GM18873 (cell line): Measurements from ENCODE around the gene TNFRSF21.
A peak's percentile ranks its signal among the peaks of the same experiment; 100 is the strongest.
"Not testable (repeated sequence)": the region's sequence is repeated elsewhere in the genome, so short reads cannot be mapped to it uniquely, and the experiment has no call there.

Experiments used
- ATAC-seq: cut with Tn5 transposase; IDR thresholded peaks from one replicate; pipeline ENCODE4 v1.9.1; 2021; ENCODE audit warnings: mild to moderate bottlenecking, moderate library complexity, moderate number of reproducible peaks; ENCODE audit not compliant: unreplicated experiment, low FRiP score

Gene TNFRSF21

DNA sequence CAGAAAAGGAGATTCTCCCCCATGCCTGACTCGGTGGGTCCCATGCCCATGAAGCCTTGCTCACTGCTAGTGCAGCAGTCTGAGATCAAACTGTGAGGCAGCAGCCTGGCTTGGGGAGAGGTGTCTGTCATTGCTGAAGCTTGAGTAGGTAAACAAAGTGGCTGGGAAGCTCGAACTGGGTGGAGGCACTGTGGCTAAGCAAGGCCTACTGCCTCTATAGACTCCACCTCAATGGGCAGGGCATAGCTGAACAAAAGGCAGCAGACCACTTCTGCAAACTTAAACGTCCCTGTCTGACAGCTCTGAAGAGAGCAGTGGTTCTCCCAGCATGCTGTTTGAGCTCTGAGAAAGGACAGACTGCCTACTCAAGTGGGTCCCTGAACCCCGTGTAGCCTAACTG lies 18.4 kb upstream of the TNFRSF21 start:
- ATAC-seq, result not testable (repeated sequence)

DNA sequence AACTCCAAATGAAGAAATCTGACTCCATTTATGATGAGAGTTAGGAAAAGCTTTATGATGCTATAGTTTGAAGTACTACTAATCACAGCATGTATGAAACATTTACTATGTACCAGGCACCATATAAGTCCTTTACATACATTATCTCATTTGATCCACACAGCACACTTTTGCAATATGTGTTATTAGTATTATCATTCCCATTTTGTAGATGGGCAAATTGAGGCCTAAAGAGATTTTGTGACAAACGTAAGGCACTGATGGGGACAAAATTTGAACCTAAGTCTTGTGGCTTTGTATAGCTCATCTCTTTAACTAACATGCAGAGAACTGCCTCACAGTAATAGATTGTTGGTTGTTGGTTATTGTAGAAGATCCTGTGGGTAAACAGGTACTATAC lies 14.2 kb upstream of the TNFRSF21 start:
- ATAC-seq, result no peak

DNA sequence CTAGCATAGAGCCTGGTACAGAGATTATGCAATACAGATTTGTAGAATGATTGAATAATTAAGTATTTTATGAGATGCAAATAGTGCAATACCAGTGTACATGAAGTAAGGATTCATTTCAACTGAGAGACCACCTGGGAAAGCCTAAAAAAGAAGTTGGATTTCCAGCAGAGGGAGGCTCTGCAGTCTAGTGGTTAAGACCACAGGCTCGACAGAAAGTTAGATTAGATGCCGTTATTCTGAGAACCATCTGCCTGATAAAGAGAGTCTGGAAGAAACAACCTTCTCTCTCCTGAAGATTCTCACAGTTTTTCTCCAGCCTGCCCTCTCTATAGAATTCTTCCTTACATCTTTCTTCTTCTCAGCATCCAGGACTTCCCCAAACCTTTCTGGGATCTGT lies 13.6 kb upstream of the TNFRSF21 start:
- ATAC-seq, result no peak

DNA sequence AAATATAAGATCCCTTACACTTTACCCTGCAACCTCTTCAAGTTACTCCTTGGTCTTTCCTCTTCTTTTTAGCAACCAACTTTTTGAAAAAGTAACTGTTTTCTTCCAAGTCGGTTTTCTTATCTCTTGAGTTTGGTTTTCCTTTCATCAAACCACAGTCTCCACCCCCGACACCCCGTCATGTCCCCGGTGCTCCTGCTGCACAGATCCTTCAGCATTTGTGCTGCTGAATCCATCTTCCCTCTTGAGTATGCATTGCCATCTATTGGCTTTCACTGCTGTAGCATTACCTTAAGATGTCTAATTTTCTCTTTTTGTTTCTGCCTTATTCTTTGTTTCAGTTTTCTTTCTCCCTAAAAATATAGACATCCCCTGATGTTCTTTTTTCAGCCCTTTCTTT lies 11.9 kb upstream of the TNFRSF21 start:
- ATAC-seq, result no peak

- no peak for ATAC-seq
Observed at GRCh38 chr6:47319867-47320266, 10.2 kb upstream of the TNFRSF21 start.

- no peak for ATAC-seq
Observed at GRCh38 chr6:47319382-47319781, 9.7 kb upstream of the TNFRSF21 start.

DNA sequence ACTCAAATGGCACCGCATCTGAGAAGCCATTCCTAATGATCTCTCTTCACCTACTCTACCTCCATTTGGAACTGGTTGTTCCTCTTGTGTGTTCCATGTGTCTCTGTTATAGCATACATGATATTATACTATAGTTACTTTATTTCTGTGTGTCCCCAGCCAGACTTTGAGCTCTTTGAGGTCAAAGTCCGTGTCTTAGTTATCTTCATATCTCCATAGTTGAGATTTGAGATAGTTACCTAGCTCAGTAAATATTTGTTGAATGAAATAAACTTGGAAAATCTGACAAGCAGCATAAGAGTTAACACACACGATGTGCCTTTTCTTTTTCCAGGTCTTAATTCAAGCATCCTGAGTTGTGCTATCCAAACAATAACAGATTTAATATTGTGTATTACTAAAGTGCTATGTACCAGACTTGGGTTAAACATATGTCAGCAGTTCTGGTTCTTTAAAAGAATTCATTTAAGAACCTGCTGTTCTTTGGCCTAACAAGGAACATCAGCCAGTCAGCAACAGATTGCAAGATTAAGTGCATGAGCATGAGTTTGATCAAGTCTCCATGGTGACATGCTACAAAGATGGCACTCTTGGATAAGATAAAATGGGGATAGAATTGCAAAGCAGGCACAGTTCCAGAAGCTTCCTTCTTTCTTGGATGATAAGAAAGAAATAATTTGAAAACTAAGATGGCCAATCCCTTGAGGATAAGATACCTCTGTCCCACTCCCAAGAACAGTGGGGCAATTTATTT lies 8.7 kb upstream of the TNFRSF21 start:
- no peak for ATAC-seq

- ATAC-seq, result not testable (repeated sequence)
Observed at GRCh38 chr6:47315181-47315580, 5.5 kb upstream of the TNFRSF21 start.

DNA sequence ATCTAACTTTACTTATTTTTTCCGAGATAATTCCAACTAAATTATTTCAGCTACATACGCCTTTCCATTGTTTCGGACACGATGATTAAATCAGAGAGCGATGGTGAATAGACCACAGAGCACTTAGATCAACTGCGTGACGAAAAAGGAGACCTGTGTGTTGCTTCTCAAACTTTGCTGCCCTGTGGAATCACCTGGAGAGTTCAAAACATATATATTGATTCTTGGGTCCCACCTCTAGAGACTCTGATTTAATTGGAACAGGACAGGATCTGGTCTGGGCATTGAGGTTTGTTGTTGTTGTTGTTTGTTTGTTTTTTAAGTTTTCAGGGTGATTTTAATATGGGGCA lies 401 bp upstream of the TNFRSF21 start:
- ATAC-seq, result peak; percentile 15

DNA sequence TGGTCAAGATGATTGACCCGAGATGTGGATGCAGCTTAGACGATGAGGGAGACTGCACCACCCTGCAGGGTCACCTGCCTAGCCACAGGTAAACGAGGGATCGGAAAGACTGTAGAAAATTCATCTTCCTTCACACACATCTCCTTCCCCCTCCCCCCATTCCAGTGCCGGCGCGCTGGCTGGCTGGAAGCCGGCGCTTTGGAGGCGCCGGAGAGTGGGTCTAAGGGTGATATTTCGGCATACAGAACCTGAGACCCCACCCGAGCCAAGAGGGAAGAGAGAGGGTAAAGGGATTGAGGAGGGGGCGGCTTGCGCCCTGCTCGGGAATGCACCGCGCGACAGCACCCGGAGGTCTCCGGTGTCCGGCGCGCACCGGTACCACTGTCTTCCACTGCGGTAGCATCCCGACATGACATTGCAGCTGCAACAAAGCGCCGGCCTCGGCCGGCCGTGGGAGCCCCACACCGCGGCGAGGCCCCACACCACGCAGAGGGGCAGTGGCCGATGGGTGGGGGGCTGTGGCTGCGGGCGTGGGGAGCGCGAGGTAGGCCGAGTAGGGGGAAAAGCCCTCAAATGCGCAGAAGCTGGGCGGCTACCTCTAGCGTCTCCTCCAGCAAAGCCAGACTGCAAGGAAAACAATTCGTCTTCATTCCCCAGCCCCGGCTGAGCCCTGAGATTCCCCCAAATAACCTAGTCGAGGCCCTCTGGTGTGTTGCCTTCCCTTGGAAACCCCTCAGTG lies 984 bp downstream of the TNFRSF21 start:
- ATAC-seq, result no peak

- ATAC-seq, result no peak
Observed at GRCh38 chr6:47308198-47308517, 1.5 kb downstream of the TNFRSF21 start.

DNA sequence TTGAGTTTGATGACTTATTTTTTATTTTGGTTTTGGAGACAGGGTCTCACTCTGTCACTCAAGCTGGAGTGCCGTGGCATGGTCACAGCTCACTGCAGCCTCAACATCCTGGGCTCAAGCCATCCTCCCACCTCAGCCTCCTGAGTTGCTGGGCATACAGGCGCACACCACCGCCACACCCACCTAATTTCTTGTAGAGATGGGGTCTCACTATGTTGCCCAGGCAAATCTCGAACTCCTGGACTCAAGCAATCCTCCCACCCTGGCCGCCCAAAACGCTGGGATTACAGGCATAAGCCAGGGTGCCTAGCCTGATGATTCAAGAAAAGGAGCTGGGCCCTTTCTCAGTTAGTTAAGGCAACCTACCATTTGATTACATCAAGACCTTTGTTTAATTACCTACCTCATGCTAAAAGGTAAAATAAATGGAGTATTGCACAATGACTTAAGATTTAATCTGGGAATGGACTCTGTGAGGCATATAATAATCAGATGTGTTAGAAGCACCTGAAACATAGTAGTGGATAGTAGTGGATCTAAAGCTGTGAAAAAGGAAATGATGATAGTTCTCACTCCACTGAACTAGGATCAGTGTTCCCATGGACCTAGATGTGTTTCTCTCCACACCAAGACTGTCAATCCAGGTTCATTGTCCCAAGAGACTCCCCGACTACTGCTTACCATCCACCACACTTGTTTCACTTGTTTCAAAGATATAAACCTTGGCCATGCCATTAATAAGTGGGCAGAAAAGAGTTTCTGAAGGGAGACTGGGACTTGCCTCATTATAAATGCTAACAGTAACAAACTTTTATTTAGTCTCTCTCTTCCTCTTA lies 2.1 kb downstream of the TNFRSF21 start:
- ATAC-seq, result no peak

DNA sequence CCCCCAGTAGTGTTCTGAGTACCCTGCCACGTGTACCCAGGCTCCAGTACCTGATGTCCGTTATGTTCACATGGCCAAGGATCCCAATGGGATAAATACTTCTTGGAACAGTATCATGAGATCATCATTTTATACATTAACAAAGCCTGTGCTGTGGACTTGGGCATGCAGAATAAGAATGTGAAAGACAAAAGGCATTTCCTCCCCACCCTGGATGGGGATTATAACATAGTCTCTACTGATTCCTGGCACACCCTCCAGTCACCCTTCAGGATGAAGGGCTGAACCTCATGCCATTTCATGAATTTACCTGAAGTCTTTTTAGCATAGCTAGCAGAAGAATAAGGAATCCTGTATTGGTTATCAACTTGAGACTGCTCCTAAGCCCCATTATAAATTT lies 2.8 kb downstream of the TNFRSF21 start:
- no peak for ATAC-seq

GRCh38 chr6:47303861-47304260 lies 5.8 kb downstream of the TNFRSF21 start:
- ATAC-seq, result no peak

- ATAC-seq, result no peak
Observed at GRCh38 chr6:47303342-47303741, 6.4 kb downstream of the TNFRSF21 start.

- no peak for ATAC-seq
Observed at GRCh38 chr6:47302043-47302442, 7.7 kb downstream of the TNFRSF21 start.

DNA sequence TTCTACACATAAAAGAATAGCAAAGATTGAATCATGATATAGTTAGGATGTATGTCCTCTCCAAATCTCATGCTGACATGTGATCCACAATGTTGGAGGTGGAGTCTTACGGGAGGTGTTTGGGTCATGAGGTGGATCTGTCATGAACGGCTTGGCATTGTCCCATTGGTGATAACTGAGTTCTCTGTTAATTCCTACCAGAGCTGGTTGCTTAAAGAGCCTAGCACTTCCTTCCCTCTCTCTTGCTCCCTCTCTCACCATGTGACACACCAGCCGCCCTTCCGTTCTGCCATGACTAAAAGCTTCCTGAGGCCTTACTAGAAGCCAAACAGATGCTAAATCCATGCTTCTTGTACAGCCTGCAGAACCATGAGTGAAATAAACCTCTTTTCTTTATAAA lies 8.3 kb downstream of the TNFRSF21 start:
- no peak for ATAC-seq

- no peak for ATAC-seq
Observed at GRCh38 chr6:47300417-47300816, 9.3 kb downstream of the TNFRSF21 start.

DNA sequence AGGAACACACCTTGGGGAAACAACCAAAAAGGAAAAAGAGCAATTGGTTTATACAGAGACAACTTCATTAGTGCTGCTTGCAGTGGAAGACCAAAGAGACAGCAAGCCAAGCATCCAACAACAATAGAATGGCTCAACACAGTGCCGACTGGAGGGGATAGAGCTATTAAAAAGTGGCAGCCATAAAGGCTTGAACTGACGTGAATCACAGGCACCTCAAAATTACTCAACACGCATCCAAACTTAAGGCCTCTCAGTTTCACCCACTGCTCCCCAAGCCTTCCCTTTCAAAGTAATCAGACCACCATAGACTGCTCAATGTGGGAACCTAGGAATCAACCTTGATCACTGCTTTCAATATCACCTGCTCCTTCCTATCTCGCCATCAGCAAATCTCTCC lies 9.7 kb downstream of the TNFRSF21 start:
- ATAC-seq, result no peak

DNA sequence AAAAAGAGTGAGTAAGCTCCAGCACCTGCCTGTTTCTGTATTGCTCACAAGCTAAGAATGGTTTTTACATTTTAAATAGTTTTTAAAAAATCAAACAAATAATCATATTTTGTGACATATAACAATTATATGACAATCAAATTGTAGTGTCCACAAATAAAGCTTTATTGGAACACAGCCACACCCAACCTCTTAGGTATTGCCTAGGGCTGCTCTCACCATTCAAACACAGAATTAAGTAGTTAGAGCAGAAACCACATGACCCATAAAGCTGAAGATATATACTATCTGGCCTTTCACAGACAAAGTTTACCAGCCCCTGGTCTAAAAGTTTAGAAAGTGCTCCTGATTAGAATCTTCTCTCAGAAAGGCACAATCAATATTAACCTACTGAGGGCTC lies 11.2 kb downstream of the TNFRSF21 start:
- ATAC-seq, result no peak

GRCh38 chr6:47294990-47295389 lies 14.7 kb downstream of the TNFRSF21 start:
- no peak for ATAC-seq
